GM18520 (cell line): ENCODE measurements around the gene TMEM248.
A peak's percentile ranks its signal among the peaks of the same experiment; 100 is the strongest.
"Not testable (repeated sequence)": the region's sequence is repeated elsewhere in the genome, so short reads cannot be mapped to it uniquely, and the experiment has no call there.

ENCODE experiments used
- ATAC-seq: cut with Tn5 transposase; IDR thresholded peaks from one replicate; pipeline ENCODE4 v1.9.1; 2021; ENCODE audit not compliant: unreplicated experiment

TMEM248 gene

GRCh38 chr7:66907731-66908130, 13.3 kb upstream of the TMEM248 start:
- no peak for ATAC-seq

DNA sequence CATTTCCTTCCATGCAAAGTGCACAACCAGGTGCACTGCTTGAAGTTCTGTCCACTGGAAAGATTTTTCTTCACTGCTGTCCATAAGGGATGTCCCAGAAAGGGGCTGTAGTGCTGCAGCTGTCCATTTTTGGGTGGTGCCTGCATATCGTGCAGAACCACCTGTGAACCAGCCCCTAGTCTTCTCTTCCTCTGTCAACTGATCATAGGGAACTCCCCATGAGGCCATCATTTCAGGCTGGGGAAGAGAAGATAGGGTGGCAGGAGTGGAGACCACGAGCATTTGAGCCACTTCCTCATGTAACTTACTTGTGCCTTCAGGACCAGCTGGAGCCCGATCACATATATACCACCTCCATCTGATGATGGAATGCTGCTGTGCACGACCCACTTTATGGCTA, 12.4 kb upstream of the TMEM248 start:
- not testable (repeated sequence) for ATAC-seq

DNA sequence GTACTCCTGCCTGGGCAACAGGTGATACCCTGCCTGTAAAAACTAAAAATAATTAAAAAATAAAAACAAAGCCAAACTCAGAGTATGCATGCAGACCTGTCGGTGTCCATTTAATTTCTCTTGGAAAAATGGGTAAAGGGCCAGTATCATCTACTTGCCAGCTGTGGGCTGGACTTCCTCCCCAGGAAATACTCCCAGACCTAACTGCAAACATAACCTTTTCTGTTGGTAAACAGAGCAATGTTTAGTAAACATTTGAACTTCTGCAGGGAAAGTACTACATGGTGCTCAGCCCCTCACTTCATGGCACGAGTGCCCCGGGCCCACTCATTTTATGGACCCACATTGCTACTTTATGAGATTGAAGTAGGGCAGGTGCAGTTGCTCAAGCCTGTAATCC, 10.2 kb upstream of the TMEM248 start:
- ATAC-seq = no peak

GRCh38 chr7:66911191-66911590, 9.8 kb upstream of the TMEM248 start:
- not testable (repeated sequence) for ATAC-seq

DNA sequence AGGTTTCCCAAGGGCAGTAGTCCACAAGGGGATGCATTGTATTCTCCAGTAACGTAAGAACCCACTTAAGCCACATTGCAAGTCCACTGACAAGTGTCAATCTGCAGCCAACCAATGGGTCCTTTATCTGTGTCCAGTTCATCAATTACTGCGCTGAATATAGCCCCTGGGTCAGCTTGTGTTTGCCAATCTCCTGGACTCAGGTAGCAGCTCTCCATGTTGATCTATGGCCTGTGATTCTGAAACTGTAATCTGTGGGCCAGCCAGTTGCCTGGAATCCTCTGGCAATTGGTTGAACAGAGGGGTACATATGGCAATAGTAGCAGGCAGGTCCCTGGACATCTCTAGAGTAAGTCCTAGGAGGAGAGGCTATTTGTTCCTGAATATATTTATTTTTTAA, 8.8 kb upstream of the TMEM248 start:
- no peak for ATAC-seq

- no peak for ATAC-seq
Observed at GRCh38 chr7:66913118-66914037, 7.6 kb upstream of the TMEM248 start.

- ATAC-seq = not testable (repeated sequence)
Observed at GRCh38 chr7:66917904-66918303, 3.1 kb upstream of the TMEM248 start.

DNA sequence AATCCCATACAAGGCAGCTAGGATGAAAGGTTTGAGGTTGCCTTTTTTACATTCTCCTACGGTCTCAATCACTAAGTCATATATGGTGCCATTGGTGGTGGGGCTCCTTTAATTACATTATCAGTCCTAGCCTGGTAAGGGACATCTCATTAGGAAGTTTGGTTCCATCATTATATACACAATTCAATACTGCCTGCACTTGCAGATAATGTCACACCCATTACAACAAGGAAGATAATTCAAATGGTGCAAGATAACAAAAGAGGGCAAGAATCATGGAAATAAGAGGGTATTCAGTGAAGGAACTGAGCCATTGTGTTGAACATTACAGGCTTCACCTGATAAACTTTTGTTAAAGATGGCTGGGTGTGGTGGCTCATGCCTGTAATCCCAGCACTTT, 1.7 kb upstream of the TMEM248 start:
- no peak for ATAC-seq

DNA sequence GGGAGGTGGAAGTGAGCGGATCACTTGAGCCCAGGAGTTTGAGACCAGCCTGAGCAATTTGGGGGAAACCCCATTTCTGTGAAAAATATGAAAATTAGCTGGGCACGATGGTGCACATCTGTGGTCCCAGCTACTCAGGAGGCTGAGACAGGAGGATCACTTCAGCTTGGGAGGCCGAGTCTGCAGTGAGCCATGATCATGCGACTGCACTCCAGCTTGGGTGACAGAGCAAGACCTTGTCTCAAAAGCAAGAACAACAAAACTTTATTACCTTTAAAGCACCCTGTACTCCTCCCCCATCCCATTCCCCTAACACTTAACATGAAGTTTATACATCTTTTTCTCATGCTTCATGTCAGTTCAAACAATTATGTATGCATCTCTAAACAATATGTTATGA, 1.3 kb upstream of the TMEM248 start:
- no peak for ATAC-seq

GRCh38 chr7:66920256-66920655, 769 bp upstream of the TMEM248 start:
- ATAC-seq = no peak

DNA sequence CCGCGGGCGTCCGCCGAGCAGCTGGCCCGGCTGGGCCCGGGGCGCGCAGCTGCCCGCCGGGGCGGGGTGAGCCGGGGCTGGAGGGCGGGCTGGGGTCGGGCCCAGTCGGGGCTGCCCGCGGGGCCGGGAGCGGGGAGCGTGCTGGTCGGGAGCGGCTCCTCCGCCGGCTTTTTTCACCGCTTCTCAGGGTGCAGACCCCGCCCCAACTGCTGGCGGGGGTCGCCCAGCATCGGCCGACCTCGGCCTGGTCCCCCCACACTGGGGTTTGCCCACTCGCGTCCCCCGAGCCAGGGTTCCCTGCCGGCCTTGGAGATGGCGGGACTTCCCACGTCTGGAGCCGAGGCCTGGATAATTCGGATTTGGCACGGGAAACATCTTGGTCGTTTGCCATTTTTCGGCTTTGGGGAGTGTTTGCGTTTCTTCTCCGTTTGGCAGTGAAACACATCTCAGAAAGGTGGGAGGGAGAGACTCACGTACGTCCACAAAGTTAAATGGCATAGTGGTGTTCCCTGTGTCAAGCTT, 432 bp downstream of the TMEM248 start:
- ATAC-seq = peak; percentile 2

GRCh38 chr7:66921918-66922486, 977 bp downstream of the TMEM248 start:
- no peak for ATAC-seq

DNA sequence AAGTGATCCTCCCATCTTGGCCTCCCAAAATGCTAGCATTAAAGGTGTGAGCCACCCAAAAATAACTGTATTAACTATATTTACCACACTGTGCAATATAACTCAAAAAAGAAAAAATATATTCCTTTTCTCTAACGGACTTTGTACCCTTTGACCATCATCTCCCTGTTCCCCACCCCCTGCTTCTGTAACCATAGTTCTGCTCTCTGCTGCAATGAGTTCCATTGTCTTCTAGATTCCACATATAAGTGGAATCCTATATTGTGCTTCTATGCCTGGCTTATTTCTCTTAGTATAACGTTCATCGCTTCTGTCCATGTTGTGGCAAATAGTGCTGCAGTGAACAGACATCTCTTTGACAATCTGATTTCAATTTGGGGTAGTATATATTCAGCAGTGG, 4.2 kb downstream of the TMEM248 start:
- no peak for ATAC-seq

DNA sequence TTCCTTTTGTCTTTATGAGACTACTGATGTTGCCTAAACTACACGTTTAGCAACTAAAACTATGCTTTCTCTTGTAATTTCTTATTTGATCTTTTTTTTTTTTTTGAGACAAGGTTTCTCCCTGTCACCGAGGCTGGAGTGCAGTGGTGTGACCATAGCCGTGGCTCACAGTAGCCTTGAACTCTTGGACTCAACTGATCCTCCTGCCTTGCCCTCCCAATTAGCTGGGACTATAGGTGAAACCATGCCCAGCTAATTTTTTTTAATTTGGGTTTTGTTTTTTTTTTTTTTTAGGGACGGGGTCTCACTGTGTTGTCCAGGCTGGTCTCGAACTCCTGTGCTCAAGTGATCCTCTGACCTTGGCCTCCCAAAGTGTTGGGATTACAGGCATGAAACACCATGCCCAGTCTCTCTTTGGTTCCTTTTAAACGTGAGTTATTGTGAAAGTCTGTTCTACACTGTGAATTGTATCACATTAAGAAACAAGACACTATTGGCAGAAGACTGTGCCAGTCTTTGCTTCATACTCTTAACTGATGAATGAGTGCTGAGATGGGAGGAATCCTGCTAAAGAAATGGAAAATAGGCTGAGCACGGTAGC, 6.4 kb downstream of the TMEM248 start:
- no peak for ATAC-seq

DNA sequence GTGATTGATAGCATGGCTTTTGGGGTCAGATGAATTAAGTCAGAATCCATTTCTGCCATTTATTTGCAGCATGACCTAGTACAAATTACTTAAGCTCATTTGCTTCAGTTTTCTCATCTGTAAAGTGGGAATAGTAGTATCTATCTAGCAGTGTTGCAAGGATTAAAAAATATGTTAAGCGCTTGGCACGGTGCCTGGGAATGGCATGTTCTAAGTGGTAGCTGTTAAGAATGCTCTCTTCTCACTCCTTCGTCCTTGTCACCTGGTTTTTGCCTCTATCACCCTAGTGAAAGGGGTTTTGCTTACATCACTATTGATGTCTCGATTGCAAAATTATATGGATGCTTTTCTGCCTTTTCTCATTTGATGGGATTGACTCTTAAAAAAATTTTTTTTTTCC, 7.4 kb downstream of the TMEM248 start:
- no peak for ATAC-seq

- ATAC-seq = no peak
Observed at GRCh38 chr7:66929165-66929564, 8.1 kb downstream of the TMEM248 start.

- ATAC-seq = no peak
Observed at GRCh38 chr7:66929935-66930334, 8.9 kb downstream of the TMEM248 start.

DNA sequence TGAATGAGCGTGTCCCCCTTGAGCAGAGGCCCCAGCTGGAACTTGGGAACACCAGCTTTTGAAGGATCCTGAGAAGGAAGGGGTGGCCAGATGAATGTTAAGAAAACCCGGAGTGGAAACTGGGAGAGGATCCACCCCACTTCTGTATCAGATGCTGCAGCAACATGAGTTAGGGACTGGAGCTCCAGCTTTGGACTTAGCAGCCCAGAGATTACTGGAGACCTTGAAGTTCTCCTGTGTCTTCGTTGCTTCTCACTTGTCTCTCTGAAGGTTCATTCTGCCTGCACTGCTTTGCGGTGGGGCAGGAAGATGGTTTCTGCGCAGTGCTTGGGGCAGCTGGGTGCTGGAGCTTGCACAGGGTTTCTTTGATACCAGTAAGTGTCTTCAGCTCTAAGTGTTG, 9.3 kb downstream of the TMEM248 start:
- ATAC-seq = no peak

GRCh38 chr7:66933469-66933868, 12.4 kb downstream of the TMEM248 start:
- no peak for ATAC-seq

DNA sequence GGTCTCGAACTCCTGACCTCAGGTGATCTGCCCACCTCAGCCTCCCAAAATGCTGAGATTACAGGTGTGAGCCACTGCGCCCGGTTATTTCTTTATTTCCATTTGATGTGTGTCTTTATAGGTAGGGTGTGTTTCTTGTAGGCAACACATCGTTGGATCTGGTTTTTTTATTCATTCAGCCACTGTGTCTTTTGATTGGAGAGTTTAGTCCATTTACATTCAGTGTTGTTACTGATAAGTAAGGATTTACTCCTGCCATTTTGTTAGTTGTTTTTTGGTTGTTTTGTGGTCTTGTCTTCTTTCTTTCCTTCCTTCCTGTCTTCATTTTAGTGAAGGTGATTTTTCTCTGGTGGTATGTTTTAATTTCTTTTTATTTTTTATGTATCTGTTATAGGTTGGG, 16.9 kb downstream of the TMEM248 start:
- ATAC-seq = no peak

GRCh38 chr7:66939325-66939724, 18.3 kb downstream of the TMEM248 start:
- no peak for ATAC-seq

DNA sequence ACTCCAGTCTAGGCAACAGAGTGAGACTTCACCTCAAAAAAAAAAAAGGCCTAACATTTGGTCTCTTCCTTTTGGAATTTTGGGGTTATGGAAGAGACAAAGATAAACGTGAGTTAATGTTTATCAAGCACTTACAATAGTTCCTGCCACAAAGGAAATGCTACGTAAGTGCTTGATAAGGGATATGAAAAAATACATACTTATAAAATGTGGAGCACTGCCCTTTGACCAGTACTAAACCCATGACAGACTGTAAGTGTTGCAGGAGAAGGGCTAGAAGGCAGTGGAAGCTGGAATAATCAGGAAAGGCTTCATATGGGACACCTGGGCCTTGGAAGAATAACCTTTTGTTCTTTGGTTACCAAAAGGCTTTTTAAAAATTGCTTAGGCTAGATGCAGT, 25.5 kb downstream of the TMEM248 start:
- no peak for ATAC-seq
